Measurements from ENCODE around the gene TSPAN17. TPM values are rescaled to one million over a fixed set of nuclear protein-coding genes. Genes with fewer than 3 reads are reported as not detected.
"Not testable (repeated sequence)": the region's sequence is repeated elsewhere in the genome, so short reads cannot be mapped to it uniquely, and the experiment has no call there.

Gene TSPAN17
- total RNA-seq, 1 experiment from 2014 or later: 33.8 TPM

- DNase-seq (ENCODE audit: extremely low read depth, low read depth): peak; percentile 72
Measured at GRCh38 chr5:176676361-176676824, 29.1 kb downstream of the TSPAN17 start.

- DNase-seq (ENCODE audit: extremely low read depth, low read depth): no peak
Measured at GRCh38 chr5:176677209-176677939, 30.1 kb downstream of the TSPAN17 start.

DNA sequence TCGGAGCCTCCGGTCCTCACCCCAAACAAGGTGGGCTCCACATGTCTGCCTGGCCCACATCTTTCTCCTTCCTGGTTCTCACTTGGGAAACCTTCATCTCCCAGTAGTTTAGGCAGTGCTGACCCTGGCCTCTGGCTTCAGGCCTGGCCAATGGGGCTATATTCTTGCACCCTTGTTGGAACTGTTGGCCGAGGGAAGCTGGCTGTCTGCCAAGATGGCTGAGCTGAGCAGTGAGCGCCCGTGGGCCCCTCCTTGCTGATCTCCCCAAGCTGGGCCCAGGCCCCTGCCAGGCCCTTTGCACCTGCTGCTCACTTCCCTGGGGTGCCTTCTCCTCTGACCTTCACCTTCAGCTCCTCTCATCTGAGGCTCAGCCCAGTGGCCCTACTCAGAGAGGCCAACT lies 31.3 kb downstream of the TSPAN17 start:
- DNase-seq (ENCODE audit: extremely low read depth, low read depth): no peak

- no peak for DNase-seq (ENCODE audit: extremely low read depth, low read depth)
Measured at GRCh38 chr5:176679365-176680225, 32.3 kb downstream of the TSPAN17 start.

GRCh38 chr5:176680226-176680563 lies 32.9 kb downstream of the TSPAN17 start:
- no peak for DNase-seq (ENCODE audit: extremely low read depth, low read depth)

GRCh38 chr5:176682016-176682531 lies 34.8 kb downstream of the TSPAN17 start:
- DNase-seq (ENCODE audit: extremely low read depth, low read depth): no peak

GRCh38 chr5:176685010-176685409 lies 37.7 kb downstream of the TSPAN17 start:
- DNase-seq (ENCODE audit: extremely low read depth, low read depth): no peak

GRCh38 chr5:176687247-176687646 lies 40.0 kb downstream of the TSPAN17 start:
- no peak for DNase-seq (ENCODE audit: extremely low read depth, low read depth)

DNA sequence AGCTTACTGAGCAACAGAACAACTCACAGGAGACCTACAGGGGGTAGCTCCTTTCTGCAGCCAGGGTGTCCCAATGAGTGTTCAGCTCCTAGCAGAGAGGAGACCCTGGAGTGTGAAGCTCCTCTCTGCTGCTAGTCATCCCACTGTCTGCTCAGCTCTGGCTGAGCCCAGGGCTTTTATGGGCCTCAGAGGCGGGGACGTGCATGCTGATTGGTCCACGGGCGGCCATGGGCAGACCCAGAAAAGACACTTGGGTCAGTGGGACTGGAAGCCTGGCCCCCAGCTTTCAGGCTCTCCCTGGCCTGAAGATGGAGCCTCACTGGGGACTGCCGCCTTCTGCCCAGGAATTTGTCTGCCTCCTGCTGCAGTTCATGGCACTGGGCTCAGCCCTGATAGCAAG lies 40.6 kb downstream of the TSPAN17 start:
- no peak for DNase-seq (ENCODE audit: extremely low read depth, low read depth)

- no peak for DNase-seq (ENCODE audit: extremely low read depth, low read depth)
Measured at GRCh38 chr5:176690911-176691310, 43.6 kb downstream of the TSPAN17 start.

DNA sequence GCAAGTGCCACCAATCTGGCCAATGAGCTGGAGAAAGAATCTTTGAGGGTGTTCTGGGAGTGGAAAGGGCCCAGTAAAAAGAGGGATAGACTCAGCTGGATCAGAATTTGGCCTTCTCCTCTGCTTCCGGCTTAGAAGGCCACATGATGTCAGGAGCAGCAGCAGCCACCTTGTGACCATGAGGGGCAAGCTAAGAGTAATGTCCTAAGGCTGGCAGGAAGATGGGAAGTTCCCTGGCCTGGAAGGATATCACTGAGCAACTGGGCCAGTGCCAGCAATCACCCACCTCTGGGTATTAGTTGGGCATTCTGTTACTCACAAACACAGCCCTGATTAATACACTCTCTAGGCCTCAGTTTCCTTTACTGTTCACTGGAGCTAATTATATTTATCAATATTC lies 44.2 kb downstream of the TSPAN17 start:
- no peak for DNase-seq (ENCODE audit: extremely low read depth, low read depth)

DNA sequence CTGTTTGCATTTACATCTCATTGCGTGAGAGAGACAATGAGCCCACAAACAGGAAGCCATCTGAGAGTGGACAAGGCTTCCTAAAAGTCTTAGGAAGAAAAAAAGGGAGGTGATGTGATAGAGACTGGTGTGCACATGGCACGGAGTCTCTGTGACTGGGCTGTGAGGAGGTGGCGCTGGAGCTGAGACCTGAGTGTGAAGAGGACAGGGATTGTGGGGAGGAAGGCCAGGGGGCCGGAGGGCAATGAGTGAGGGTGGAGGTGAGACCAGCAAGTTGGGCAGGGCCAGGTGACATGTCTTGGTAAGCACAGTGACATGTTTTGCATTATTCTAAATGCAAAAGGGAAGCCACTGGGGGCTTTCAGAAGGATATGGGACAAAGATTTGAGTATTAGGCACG lies 45.0 kb downstream of the TSPAN17 start:
- no peak for DNase-seq (ENCODE audit: extremely low read depth, low read depth)

GRCh38 chr5:176692839-176693476 lies 45.7 kb downstream of the TSPAN17 start:
- no peak for DNase-seq (ENCODE audit: extremely low read depth, low read depth)

DNA sequence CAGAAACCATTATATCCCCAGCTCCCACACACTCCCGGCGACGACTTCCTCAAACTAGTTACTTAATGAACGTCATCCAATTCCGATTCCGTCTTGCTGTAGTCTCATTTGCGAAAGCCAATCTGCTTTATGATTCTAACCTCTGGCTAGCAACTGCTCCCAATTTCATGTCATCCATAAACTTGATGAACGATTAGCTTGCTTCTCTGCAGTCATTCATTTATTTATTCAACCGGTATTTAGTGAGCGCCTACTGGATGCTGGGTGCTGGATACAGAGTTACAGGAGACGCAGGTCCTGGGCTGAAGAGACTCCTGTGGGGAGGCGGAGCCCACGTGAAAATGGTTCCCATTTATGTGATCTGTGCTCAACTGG lies 46.2 kb downstream of the TSPAN17 start:
- no peak for DNase-seq (ENCODE audit: extremely low read depth, low read depth)

DNA sequence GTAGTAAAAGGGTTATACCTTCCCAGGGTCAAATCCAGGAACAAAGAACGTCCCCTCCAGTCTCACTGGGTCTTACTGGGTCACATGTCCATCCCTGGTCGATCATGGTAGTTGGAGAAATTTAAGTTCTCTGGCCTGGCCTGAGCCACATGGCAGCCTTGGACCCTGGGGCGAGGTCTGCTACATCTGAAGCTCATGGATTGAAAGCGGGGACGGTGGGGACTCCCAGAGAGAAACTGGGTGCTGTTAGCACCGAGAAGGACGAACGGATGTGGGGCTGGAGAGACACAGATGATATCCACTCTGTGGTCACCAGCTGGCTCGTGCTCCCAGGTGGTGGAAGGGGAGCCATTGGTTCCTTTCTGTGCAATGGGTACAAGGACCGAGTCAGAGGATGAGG lies 46.9 kb downstream of the TSPAN17 start:
- DNase-seq (ENCODE audit: extremely low read depth, low read depth): no peak

DNA sequence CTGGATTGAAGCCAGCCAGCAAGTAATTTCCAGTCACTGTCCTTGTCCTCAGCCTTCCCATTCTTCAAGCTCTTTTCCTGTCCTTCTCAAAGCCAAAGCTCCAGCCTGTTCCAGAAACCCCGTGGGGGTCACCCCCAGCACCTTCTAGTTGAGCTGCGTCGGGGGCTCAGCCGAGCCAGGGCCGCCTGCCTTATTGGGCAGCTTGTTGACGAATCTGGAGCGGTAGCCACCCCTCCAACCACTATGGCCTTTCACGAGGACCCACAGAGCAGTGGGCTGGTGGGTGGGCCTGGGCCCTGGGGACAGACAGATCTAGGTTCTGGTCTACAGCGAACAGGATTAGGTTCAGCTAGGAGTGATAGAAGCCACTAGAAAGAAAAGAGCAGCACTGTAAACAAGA lies 47.3 kb downstream of the TSPAN17 start:
- no peak for DNase-seq (ENCODE audit: extremely low read depth, low read depth)

DNA sequence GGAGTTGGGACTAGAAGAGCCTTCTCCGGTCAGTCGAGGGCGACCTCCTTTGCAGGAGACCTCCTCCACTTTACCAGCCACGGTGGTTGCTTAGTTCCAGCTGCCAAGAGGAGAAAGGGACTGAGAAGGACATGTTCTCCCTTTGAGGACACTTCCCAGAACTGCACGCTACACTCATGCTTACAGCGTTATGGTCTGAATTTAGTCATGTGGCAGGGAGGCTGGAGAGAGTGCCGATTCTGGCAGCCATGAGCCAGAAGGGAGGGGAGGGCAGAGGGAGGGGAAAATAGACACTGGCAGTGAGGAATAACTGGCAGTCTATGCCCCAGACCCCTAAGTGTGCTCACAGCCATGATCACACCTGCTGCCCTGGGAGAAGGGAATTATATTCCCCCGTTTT lies 47.8 kb downstream of the TSPAN17 start:
- DNase-seq (ENCODE audit: extremely low read depth, low read depth): no peak

GRCh38 chr5:176697267-176697933 lies 50.1 kb downstream of the TSPAN17 start:
- DNase-seq (ENCODE audit: extremely low read depth, low read depth): no peak

DNA sequence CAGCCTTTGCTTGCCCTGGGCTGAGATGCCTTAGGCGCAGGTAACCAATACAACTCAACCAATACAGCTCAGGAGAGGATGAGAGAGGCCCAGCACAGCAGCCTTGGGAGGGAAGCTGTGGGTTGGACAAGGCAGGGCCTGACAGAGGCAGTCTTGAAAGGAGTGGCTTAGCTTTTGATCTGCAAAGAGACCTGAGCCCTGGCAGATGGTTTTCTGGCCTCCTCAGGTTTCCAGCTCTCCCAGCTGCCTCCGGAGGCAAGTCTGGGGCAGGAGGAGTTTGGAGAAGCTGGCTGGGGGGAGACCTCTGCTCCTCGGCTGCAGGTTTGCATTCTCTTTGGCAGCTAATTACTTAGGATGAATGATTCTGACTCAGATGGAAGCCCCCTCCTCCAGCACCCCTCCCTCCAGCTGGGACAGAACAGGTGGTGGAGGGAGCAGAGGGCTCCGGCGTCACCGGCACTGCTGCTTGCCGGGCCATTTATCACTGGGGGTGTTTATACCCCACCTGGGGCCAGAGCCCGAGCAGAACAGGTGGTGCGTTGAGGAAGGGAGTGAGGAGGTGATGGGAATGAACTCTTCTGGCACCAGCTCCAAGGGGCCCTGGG lies 50.8 kb downstream of the TSPAN17 start:
- no peak for DNase-seq (ENCODE audit: extremely low read depth, low read depth)

- not testable (repeated sequence) for DNase-seq (ENCODE audit: extremely low read depth, low read depth)
Measured at GRCh38 chr5:176699446-176699845, 52.2 kb downstream of the TSPAN17 start.
